A549 (cell line): ENCODE measurements around the gene APOC3. TPM values are rescaled to one million over a fixed set of nuclear protein-coding genes. Genes with fewer than 3 reads are reported as not detected.

Experiments used
- ATAC-seq, 2 experiments: fragments of 200-7000 bp in 1 of 2; fragments of >200 bp in 1 of 2; cut with Nextera tagmentation in 1 of 2; cut with Tn5 transposase in 1 of 2; 3 replicates each; pipeline versions ENCODE4 v1.8.0 to v1.9.1; 2018 to 2020; ENCODE audit warnings: mild to moderate bottlenecking in 1 of 2, moderate library complexity in 1 of 2
- CTCF ChIA-PET: fragments of 300-600 bp; sonication (Branson Sonifier 250); formaldehyde crosslinking; extraction: SDS; loops from one replicate; lab custom pipeline; 2021; ENCODE audit warnings: antibody characterized with exemption, inconsistent platforms; lab: Yijun Ruan, JAX
- POLR2A ChIA-PET: fragments of 350-600 bp; formaldehyde crosslinking; extraction: SDS; loops from one replicate; lab custom pipeline; 2021; ENCODE audit warnings: antibody characterized with exemption, inconsistent platforms; lab: Yijun Ruan, JAX
- DNase-seq, 2 experiments: peaks; one replicate each; pipeline versions ENCODE4 v3.0.0 to v3.0.0-alpha.2; 2011 to 2016; ENCODE audit warnings: low read depth in 1 of 2, low spot score in 1 of 2
- FAIRE-seq: peaks from 2 replicates; lab custom pipeline; 2011; peaks lifted over from hg19 to GRCh38; lab: Jason Lieb, UNC
- H3K27ac ChIP-seq, 2 experiments: fragments of >200 bp; sonication (Bioruptor Twin); formaldehyde crosslinking; 3 replicates each; pipeline ENCODE4 v1.5.1; 2016 to 2017
- H3K4me1 ChIP-seq: fragments of >200 bp; sonication (Bioruptor Twin); formaldehyde crosslinking; 3 replicates; pipeline ENCODE4 v1.6.1; 2016
- H3K4me2 ChIP-seq: fragments of >200 bp; sonication (Bioruptor Twin); formaldehyde crosslinking; 3 replicates; pipeline ENCODE4 v1.6.1; 2016
- H3K4me3 ChIP-seq: fragments of >200 bp; sonication (Bioruptor Twin); formaldehyde crosslinking; 3 replicates; pipeline ENCODE4 v1.5.1; 2016
- H3K9me3 ChIP-seq: fragments of >200 bp; sonication (Bioruptor Twin); formaldehyde crosslinking; 3 replicates; pipeline ENCODE4 v1.6.1; 2016
- CBX8 ChIP-seq: fragments of 200-600 bp; sonication (generic); IDR thresholded peaks from 2 replicates; pipeline ENCODE4 v1.6.1; 2016
- CEBPB ChIP-seq, 2 experiments: fragments of >200 bp in 1 of 2; sonication (Bioruptor Twin) in 1 of 2; formaldehyde crosslinking in 1 of 2; IDR thresholded peaks; 2 replicates each; pipeline ENCODE4 v1.6.1; 2012 to 2016
- E2F6 ChIP-seq: IDR thresholded peaks from 2 replicates; pipeline ENCODE4 v1.6.1; 2012; ENCODE audit warnings: low read depth, borderline replicate concordance
- FOXS1 ChIP-seq: fragments of 250-450 bp; sonication (Bioruptor Pico); IDR thresholded peaks from 2 replicates; pipeline ENCODE4 v1.5.0; 2020; ENCODE audit warnings: mild to moderate bottlenecking, moderate library complexity
- HES2 ChIP-seq: fragments of >200 bp; sonication (Bioruptor Twin); formaldehyde crosslinking; IDR thresholded peaks from 2 replicates; pipeline ENCODE4 v1.6.1; 2016
- HEYL ChIP-seq: fragments of 250-450 bp; sonication (Bioruptor Pico); IDR thresholded peaks from 2 replicates; pipeline ENCODE4 v1.8.0; 2021; ENCODE audit warnings: mild to moderate bottlenecking, moderate library complexity
- HOXB13 ChIP-seq: fragments of 250-450 bp; sonication (Bioruptor Pico); IDR thresholded peaks from 2 replicates; pipeline ENCODE4 v1.5.0; 2020; ENCODE audit warnings: low read depth, mild to moderate bottlenecking, moderate library complexity
- HOXB5 ChIP-seq: fragments of 250-450 bp; sonication (Bioruptor Pico); IDR thresholded peaks from 2 replicates; pipeline ENCODE4 v1.5.0; 2020; ENCODE audit warnings: mild to moderate bottlenecking, moderate library complexity
- MAZ ChIP-seq: fragments of 150-350 bp; IDR thresholded peaks from 2 replicates; pipeline ENCODE4 v1.6.1; 2014; ENCODE audit warnings: antibody characterized with exemption, low read depth, low read length, borderline replicate concordance
- NPAS2 ChIP-seq: fragments of 250-450 bp; sonication (Bioruptor Pico); IDR thresholded peaks from 2 replicates; pipeline ENCODE4 v1.8.0; 2022; ENCODE audit warnings: mild to moderate bottlenecking, moderate library complexity, borderline replicate concordance
- NR3C1 ChIP-seq: fragments of >200 bp; sonication (Bioruptor Twin); formaldehyde crosslinking; IDR thresholded peaks from 3 replicates; pipeline ENCODE4 v1.6.1; 2017
- POLR2A ChIP-seq: IDR thresholded peaks from 2 replicates; pipeline ENCODE4 v1.6.1; 2012; ENCODE audit warnings: mild to moderate bottlenecking, low read length
- RAD21 ChIP-seq, 2 experiments: fragments of >200 bp in 1 of 2; sonication (Bioruptor Twin) in 1 of 2; formaldehyde crosslinking in 1 of 2; IDR thresholded peaks in 1 of 2; conservative IDR thresholded peaks in 1 of 2; 2 replicates in 1 of 2; 3 replicates in 1 of 2; pipeline ENCODE4 v1.6.1; 2012 to 2018; ENCODE audit warnings: inconsistent platforms in 1 of 2
- RARB ChIP-seq: fragments of 250-450 bp; sonication (Bioruptor Pico); IDR thresholded peaks from 2 replicates; pipeline ENCODE4 v1.8.0; 2021; ENCODE audit warnings: mild to moderate bottlenecking, moderate library complexity
- RFX5 ChIP-seq: fragments of 450-650 bp; IDR thresholded peaks from 2 replicates; pipeline ENCODE4 v1.7.1; 2014; ENCODE audit warnings: antibody characterized with exemption, mild to moderate bottlenecking, moderate library complexity
- SREBF2 ChIP-seq: fragments of 450-650 bp; IDR thresholded peaks from 2 replicates; pipeline ENCODE4 v1.6.1; 2014; ENCODE audit warnings: mild to moderate bottlenecking, moderate library complexity
- TFCP2L1 ChIP-seq: fragments of 250-450 bp; sonication (Bioruptor Pico); IDR thresholded peaks from 2 replicates; pipeline ENCODE4 v1.5.0; 2021; ENCODE audit warnings: mild to moderate bottlenecking
- TP53 ChIP-seq: fragments of 250-450 bp; sonication (Bioruptor Pico); IDR thresholded peaks from 2 replicates; pipeline ENCODE4 v1.5.0; 2021; ENCODE audit warnings: mild to moderate bottlenecking, moderate library complexity
- USF2 ChIP-seq: fragments of 450-650 bp; IDR thresholded peaks from 2 replicates; pipeline ENCODE4 v1.6.1; 2014; ENCODE audit warnings: antibody characterized with exemption
- ZC3H11A ChIP-seq: fragments of 450-650 bp; IDR thresholded peaks from 2 replicates; pipeline ENCODE4 v1.6.1; 2014; ENCODE audit warnings: antibody characterized with exemption, mild to moderate bottlenecking
- ZFP36 ChIP-seq: fragments of 450-650 bp; IDR thresholded peaks from 2 replicates; pipeline ENCODE4 v1.6.1; 2014; ENCODE audit warnings: borderline replicate concordance; ENCODE audit not compliant: partially characterized antibody
- ZNF302 ChIP-seq: fragments of 250-450 bp; sonication (Bioruptor Pico); IDR thresholded peaks from 2 replicates; pipeline ENCODE4 v1.9.0; 2021; ENCODE audit warnings: inconsistent platforms, mild to moderate bottlenecking, moderate library complexity
- WGBS: methylation state at CpG from one replicate; pipeline ENCODE4 v1.1.6; 2017; ENCODE audit errors: missing lambda C conversion rate; 5-methylcytosine and 5-hydroxymethylcytosine counted together
- polyA plus RNA-seq, 4 experiments: library from polyadenylated mRNA; depleted of rRNA in 3 of 4; stranded (reverse); fragments of >200 nt; fragmentation: RNase III in 1 of 4; extraction: RNeasy Plus Mini Kit Qiagen cat#74134 plus additional on column Dnase treatment in 1 of 4; gene quantifications; 2 replicates in 3 of 4; 3 replicates in 1 of 4; pipeline ENCODE4 v1.2.3, GENCODE V29; 2011 to 2017
- TF ChIP-seq, protein P1 (sequence below): fragments of 150-350 bp; IDR thresholded peaks from 2 replicates; pipeline ENCODE4 v1.6.1; 2014; ENCODE audit warnings: low read depth, mild to moderate bottlenecking, low read length

Gene APOC3
- polyA plus RNA-seq, 2 of the 4 experiments (the other 2 are of a cell fraction) = not detected

GRCh38 chr11:116855413-116855812, 25.7 kb downstream of the APOC3 start:
- no peak for FAIRE-seq
- TF ChIP-seq TFCP2L1 (no peak), NPAS2 (no peak), E2F6 (no peak), ZC3H11A (no peak), CBX8 (no peak), SREBF2 (no peak), HOXB5 (CRISPR knock-in tag) (no peak), RAD21 (conservative IDR thresholded peaks at IDR 0.05 in 1 of 2, IDR thresholded peaks at IDR 0.05 in 1 of 2) (no peak), CEBPB (IDR thresholded peaks at IDR 0.05) (no peak), FOXS1 (CRISPR knock-in tag) (no peak), MAZ (no peak), HES2 (no peak), HOXB13 (no peak), HEYL (CRISPR knock-in tag) (no peak), RFX5 (no peak), ZFP36 (no peak)
- TF ChIP-seq, protein P1, sequence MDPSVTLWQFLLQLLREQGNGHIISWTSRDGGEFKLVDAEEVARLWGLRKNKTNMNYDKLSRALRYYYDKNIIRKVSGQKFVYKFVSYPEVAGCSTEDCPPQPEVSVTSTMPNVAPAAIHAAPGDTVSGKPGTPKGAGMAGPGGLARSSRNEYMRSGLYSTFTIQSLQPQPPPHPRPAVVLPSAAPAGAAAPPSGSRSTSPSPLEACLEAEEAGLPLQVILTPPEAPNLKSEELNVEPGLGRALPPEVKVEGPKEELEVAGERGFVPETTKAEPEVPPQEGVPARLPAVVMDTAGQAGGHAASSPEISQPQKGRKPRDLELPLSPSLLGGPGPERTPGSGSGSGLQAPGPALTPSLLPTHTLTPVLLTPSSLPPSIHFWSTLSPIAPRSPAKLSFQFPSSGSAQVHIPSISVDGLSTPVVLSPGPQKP = no peak
- H3K4me3 ChIP-seq = no peak overlapping the region
- no peak overlapping the region for H3K27ac ChIP-seq
- 0 out of 3 replicates have a peak, but pooled peaks cover 5% of the 10 kb centered on the region for H3K4me1 ChIP-seq
- H3K9me3 ChIP-seq = no peaks in the 10 kb centered on the region
- no peak for ATAC-seq
- WGBS = 91% methylated on average over 7 of the region's 7 CpGs
- no peak overlapping the region for H3K4me2 ChIP-seq
- DNase-seq = no peak
- POLR2A ChIA-PET = no interaction called here
- CTCF ChIA-PET = no interaction called here

GRCh38 chr11:116856423-116856822, 26.7 kb downstream of the APOC3 start:
- ChIA-PET POLR2A (no interaction called here), CTCF (interaction anchor here (1.4 kb wide), 1 partner anchor 66 kb away, joined by 3 read pairs; no protein-coding TSS in a partner anchor)
- no peak for DNase-seq

More at GRCh38 chr11:116856423-116856822, 26.7 kb downstream of the APOC3 start:
- TF ChIP-seq ZNF302 (CRISPR knock-in tag) = no peak
- no peak for TF ChIP-seq RAD21 (conservative IDR thresholded peaks at IDR 0.05 in 1 of 2, IDR thresholded peaks at IDR 0.05 in 1 of 2)
- TF ChIP-seq RFX5 = no peak
- no peak for TF ChIP-seq USF2
- no peak for TF ChIP-seq NR3C1
- TF ChIP-seq, protein P1 = no peak
- no peak for TF ChIP-seq POLR2A
- TF ChIP-seq HOXB13 = no peak
- no peak for TF ChIP-seq TP53 (CRISPR knock-in tag)
- no peak for TF ChIP-seq SREBF2
- TF ChIP-seq HES2 = no peak
- TF ChIP-seq RARB = no peak
- TF ChIP-seq HOXB5 (CRISPR knock-in tag) = no peak
- TF ChIP-seq, all 56 proteins: peak for 0
- FAIRE-seq (no peak), ATAC-seq (no peak)
- 95% methylated on average over 5 of the region's 5 CpGs for WGBS
- Histone ChIP-seq H3K4me3 (no peak overlapping the region), H3K4me1 (0 out of 3 replicates have a peak, but pooled peaks cover 5% of the 10 kb centered on the region), H3K4me2 (no peak overlapping the region), H3K9me3 (no peaks in the 10 kb centered on the region), H3K27ac (no peak overlapping the region)
